ENCODE measurements around the gene PALM3. TPM values are rescaled to one million over a fixed set of nuclear protein-coding genes. Genes with fewer than 3 reads are reported as not detected.

The PALM3 gene
- total RNA-seq, 6 experiments from 2014 or later: 1.2 to 4.0 (median 2.8) TPM

GRCh38 chr19:14105680-14106079, 43.8 kb upstream of the PALM3 start:
- Mint-ChIP-seq H3K9me3 (no peaks in the 10 kb centered on the region), H3K4me1 (ENCODE audit: low read depth) (no peaks in the 10 kb centered on the region), H3K4me3 (no peak overlapping the region), H3K27ac (no peak overlapping the region), H3K27me3 (ENCODE audit: insufficient read depth) (no peaks in the 10 kb centered on the region; the same call in 1 of the 2 replicates), H3K36me3 (ENCODE audit: low read depth) (peaks cover 8% of the 10 kb centered on the region; the same call in 1 of the 2 replicates)
- no peak for DNase-seq
- TF ChIP-seq CTCF (IDR thresholded peaks at IDR 0.05): no peak

- Mint-ChIP-seq H3K27ac (no peak overlapping the region), H3K27me3 (ENCODE audit: insufficient read depth) (no peaks in the 10 kb centered on the region; the same call in 1 of the 2 replicates), H3K9me3 (no peaks in the 10 kb centered on the region), H3K4me3 (no peak overlapping the region), H3K36me3 (ENCODE audit: low read depth) (peaks cover 8% of the 10 kb centered on the region; the same call in 1 of the 2 replicates), H3K4me1 (ENCODE audit: low read depth) (no peaks in the 10 kb centered on the region)
- DNase-seq: no peak
- TF ChIP-seq CTCF (IDR thresholded peaks at IDR 0.05): no peak
Observed at GRCh38 chr19:14103310-14103709, 41.4 kb upstream of the PALM3 start.

- no peaks in the 10 kb centered on the region for H3K9me3 Mint-ChIP-seq
- no peaks in the 10 kb centered on the region for H3K4me1 Mint-ChIP-seq (ENCODE audit: low read depth)
- no peak overlapping the region for H3K4me3 Mint-ChIP-seq
- no peak for DNase-seq
- TF ChIP-seq CTCF (IDR thresholded peaks at IDR 0.05): no peak
- no peaks in the 10 kb centered on the region for H3K27me3 Mint-ChIP-seq (ENCODE audit: insufficient read depth)
- H3K27ac Mint-ChIP-seq: no peak overlapping the region
- H3K36me3 Mint-ChIP-seq (ENCODE audit: low read depth): peaks cover 8% of the 10 kb centered on the region; the same call in 1 of the 2 replicates
Observed at GRCh38 chr19:14102756-14103155, 40.9 kb upstream of the PALM3 start.

- H3K36me3 Mint-ChIP-seq (ENCODE audit: low read depth): peaks cover 9% of the 10 kb centered on the region; the same call in 1 of the 2 replicates
- DNase-seq: no peak
- no peaks in the 10 kb centered on the region for H3K9me3 Mint-ChIP-seq
Observed at GRCh38 chr19:14102102-14102696, 40.3 kb upstream of the PALM3 start.

GRCh38 chr19:14101003-14101545, 39.2 kb upstream of the PALM3 start:
- Mint-ChIP-seq H3K9me3 (no peaks in the 10 kb centered on the region), H3K4me1 (ENCODE audit: low read depth) (no peaks in the 10 kb centered on the region), H3K27me3 (ENCODE audit: insufficient read depth) (no peaks in the 10 kb centered on the region; the same call in 1 of the 2 replicates), H3K4me3 (no peak overlapping the region), H3K27ac (no peak overlapping the region), H3K36me3 (ENCODE audit: low read depth) (peaks cover 15% of the 10 kb centered on the region; the same call in 1 of the 2 replicates)
- DNase-seq: no peak
- TF ChIP-seq CTCF (IDR thresholded peaks at IDR 0.05): no peak

More at GRCh38 chr19:14102102-14102696, 40.3 kb upstream of the PALM3 start:
- H3K4me3 Mint-ChIP-seq: no peak overlapping the region
- H3K27ac Mint-ChIP-seq: no peak overlapping the region
- no peak for TF ChIP-seq CTCF (IDR thresholded peaks at IDR 0.05)
- no peaks in the 10 kb centered on the region; the same call in 1 of the 2 replicates for H3K27me3 Mint-ChIP-seq (ENCODE audit: insufficient read depth)
- no peaks in the 10 kb centered on the region for H3K4me1 Mint-ChIP-seq (ENCODE audit: low read depth)
